Sigmoid colon (tissue), 4 donors: ENCODE data around the gene MED25.

Experiments
- CTCF ChIP-seq, 4 experiments: fragments of 450-650 bp in 3 of 4; fragments of 200-600 bp in 1 of 4; IDR thresholded peaks; one replicate each; pipeline ENCODE4 v1.5.1; 2016 to 2019; ENCODE audit warnings: antibody characterized with exemption in 4 of 4, mild to moderate bottlenecking in 3 of 4, moderate library complexity in 2 of 4
- EP300 ChIP-seq, 4 donors: sonication (generic); formaldehyde crosslinking; IDR thresholded peaks; one replicate each; pipeline ENCODE4 v1.6.1; 2017; ENCODE audit warnings: antibody characterized with exemption in 4 of 4
- POLR2A ChIP-seq, 2 donors: fragments of 450-650 bp; IDR thresholded peaks; one replicate each; pipeline ENCODE4 v1.6.1; 2016; ENCODE audit warnings: antibody characterized with exemption in 2 of 2, mild to moderate bottlenecking in 2 of 2, moderate library complexity in 2 of 2

- TF ChIP-seq CTCF (IDR thresholded peaks at IDR 0.05) (no peak), POLR2A (IDR thresholded peaks at IDR 0.05) (no peak), EP300 (IDR thresholded peaks at IDR 0.05) (no peak)
Observed at GRCh38 chr19:49884109-49884508, 66.0 kb downstream of the MED25 start.
